GM18502 (cell line): ENCODE data around the gene CCDC33.
"Not testable (repeated sequence)": the region's sequence is repeated elsewhere in the genome, so short reads cannot be mapped to it uniquely, and the experiment has no call there.

Experiments used
- ATAC-seq: cut with Tn5 transposase; IDR thresholded peaks from one replicate; pipeline ENCODE4 v1.9.1; 2021; ENCODE audit warnings: mild to moderate bottlenecking; ENCODE audit not compliant: unreplicated experiment, poor library complexity

The CCDC33 gene

DNA sequence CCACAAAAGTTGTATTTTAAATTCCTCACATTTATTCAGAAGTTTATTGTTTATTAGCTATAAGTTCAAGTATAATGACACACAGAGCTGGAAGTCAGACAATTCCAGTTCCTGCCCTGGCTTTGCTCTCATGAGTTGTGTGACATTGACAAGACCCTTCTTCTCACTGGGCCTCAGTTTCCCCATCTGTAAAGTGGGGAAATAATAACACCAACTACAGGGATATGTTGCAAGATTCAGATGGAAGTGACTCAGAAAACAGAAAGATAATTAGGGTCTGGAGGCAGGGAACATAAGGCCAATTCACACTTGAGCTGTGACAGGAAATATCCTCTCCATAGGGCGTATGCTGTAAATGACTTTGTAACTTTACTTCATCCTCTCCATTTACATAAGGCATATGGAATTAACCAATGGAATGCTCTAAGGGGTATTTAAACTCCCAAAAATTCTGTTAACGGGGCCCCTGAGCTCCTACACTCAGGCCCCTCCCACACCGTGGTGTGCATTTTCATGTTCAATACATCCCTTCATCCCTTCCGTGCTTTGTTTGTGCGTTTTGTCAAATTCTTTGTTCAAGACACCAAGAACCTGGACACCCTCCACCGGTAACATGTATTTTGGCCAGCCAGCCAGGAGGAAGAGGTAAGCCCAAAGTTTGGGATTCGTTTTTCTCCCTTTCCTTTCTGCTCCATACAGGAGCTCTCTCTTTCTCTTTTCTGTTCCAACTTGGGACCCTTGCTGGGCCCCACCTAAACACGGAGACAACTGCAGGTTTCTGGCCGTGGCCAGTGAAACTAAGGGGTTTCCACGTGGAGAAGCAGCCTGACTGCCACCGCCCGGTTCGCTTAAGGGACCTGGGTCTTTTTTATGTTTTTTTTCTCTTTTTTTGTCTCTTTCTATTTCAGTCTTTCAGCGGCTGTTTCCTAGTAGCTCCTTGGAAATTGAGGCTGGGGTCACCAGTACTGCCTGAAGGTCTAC is 114.5 kb downstream of the CCDC33 start:
- ATAC-seq, result no peak

DNA sequence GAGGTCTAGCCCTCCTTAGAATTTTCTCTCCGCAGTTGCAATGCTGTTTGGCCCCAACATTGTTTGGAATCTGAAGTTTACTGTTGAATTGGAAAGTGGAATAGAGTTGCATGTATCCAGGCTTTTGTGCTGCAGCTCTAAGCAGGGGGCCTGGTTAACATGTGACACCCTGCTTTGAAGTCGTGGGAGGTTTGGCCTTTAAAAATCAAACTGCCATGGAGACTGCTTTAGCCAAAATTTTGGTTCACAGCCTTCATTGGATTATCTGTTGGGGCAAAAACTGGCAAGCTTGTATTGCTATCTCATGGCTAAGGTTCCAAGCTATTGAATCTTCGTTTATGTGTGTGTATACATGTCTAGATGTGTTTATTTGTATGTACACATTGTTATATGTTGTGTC is 115.5 kb downstream of the CCDC33 start:
- no peak for ATAC-seq

DNA sequence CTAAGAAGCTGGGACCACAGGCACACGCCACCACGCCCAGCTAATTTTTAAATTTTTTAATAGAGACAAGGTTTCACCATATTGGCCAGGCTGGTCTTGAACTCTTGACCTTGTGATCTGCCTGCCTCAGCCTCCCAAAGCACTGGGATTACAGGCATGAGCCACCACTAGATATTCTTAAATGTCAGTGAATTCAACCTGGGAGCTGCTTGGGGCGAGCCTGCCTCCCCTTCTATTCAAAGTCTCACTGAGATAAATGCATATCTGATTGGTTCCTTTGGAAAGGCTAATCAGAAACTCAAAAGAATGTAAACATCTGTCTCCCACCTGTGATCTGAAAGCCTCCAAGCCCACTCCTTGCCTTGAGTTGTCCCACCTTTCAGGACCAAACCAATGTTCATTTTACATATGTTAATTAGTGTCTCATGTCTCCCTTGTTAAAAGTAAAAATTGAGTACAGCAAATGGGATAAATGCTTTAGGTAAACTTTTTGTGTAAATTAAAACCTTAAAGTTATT is 116.3 kb downstream of the CCDC33 start:
- ATAC-seq, result no peak

DNA sequence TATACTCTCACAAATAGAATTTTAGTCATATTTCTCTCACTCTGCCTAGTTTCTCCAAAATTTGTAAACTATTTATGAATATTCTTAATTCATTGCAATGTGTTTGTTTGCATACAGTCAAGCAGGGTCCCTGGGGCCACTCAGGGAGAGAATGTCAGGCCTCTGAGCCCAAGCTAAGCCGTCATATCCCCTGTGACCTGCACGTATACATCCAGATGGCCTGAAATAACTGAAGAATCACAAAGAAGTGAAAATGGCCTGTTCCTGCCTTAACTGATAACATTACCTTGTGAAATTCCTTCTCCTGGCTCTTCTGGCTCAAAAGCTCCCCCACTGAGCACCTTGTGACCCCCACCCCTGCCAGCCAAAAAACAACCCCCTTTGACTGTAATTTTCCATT is 117.9 kb downstream of the CCDC33 start:
- ATAC-seq, result not testable (repeated sequence)

DNA sequence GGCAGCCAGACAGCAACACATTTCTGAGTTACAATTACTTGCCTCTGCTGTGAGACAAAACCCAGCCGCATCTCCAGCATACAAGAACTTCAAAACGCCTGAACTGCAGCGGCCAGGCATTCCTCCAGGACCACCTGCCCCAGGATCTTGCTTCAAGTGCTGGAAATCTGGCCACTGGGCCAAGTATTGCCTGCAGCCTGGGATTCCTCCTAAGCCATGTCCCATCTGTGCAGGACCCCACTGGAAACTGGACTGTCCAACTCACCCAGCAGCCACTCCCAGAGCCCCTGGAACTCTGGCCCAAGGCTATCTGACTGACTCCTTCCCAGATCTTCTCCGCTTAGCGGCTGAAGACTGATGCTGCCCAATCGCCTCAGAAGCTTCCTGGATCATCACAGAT is 119.9 kb downstream of the CCDC33 start:
- not testable (repeated sequence) for ATAC-seq

DNA sequence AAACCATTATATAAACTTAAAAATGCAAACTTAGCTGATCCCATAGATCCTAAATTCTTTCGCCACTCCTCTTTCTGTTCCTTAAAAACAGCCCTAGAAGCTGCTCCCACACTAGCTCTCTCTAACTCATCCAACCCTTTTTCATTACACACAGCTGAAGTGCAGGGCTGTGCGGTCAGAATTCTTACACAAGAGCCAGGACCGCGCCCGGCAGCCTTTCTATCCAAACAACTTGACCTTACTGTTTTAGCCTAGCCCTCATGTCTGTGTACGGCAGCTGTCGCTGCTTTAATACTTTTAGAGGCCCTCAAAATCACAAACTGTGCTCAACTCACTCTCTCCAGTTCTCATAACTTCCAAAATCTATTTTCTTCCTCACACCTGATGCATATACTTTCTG is 121.4 kb downstream of the CCDC33 start:
- not testable (repeated sequence) for ATAC-seq

DNA sequence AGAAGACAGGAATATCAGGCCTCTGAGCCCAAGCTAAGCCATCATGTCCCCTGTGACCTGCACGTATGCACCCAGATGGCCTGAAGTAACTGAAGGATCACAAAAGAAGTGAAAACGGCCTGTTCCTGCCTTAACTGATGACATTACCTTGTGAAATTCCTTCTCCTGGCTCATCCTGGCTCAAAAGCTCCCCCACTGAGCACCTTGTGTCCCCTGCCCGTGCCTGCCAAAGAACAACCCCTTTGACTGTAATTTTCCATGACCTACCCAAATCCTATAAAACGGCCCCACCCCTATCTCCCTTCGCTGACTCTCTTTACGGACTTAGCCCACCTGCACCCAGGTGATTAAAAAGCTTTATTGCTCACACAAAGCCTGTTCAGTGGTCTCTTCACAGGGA is 123.2 kb downstream of the CCDC33 start:
- ATAC-seq, result not testable (repeated sequence)

DNA sequence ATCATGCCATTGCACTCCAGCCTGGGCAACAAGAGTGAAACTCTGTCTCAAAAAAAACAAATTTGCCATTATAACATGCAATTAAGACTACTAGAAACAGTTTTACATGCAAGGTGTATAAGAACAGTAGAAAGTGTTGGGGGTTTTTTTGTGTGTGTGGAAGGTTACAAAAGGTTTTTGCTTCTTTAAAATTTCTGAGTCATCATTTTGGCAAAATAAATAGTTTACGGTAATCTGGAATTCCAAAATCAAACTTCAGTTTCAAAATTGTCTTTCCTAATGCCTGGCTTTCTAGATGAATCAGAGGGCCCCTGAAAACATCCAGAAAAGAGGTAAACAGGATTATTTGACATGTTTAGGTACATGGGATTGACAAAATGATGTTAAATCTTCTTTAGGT is 124.7 kb downstream of the CCDC33 start:
- ATAC-seq, result not testable (repeated sequence)

DNA sequence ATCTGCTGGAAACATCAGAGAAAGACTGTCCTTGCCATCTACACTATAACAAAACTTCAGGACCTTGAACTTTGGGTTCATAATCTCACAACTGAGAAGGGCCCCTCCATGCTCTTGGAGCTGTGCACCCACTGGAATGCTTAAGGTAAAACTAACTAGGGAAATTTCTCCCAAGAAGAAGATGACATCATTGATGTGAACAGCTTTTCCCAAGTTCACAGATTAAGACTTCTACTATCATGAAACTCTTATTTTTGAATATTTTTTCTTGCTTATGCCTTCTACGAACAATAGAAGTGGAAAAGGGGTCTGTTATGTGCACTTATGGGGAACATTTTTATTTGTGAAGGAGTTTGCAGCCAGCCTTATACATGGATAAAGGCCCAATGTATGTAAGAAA is 126.4 kb downstream of the CCDC33 start:
- no peak for ATAC-seq

DNA sequence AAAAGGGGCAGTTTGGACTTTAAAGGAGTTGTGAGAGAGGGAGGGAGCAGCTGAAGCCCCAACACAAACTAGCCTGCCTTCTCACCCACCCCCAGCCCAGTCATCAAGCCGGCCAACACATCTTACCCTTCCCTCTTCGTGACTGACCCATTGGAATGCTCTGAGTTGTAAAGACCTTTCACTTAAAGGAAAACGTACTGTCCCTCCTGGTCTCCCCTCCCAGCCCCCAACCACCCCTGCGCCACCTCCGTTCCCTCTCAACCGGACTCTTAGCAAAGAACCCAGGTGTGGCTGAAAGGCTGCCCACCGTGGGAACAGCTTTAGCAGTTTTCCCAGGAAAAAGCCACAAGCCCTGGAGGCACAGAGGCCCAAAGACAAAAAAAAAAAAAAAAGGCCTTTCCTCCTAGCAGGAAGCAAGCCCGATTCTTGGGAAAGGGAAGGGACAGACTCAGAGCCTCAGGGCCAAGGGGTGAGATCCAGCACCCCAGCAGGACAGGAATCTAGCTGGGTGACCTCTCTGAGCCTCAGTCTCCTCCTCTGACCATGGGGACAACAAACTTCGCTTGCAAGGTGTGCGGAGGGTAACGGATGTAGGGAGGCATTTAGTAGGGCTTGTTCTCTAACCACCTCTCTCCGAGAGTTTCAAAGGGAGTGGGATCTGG is 128.9 kb downstream of the CCDC33 start:
- ATAC-seq, result no peak

DNA sequence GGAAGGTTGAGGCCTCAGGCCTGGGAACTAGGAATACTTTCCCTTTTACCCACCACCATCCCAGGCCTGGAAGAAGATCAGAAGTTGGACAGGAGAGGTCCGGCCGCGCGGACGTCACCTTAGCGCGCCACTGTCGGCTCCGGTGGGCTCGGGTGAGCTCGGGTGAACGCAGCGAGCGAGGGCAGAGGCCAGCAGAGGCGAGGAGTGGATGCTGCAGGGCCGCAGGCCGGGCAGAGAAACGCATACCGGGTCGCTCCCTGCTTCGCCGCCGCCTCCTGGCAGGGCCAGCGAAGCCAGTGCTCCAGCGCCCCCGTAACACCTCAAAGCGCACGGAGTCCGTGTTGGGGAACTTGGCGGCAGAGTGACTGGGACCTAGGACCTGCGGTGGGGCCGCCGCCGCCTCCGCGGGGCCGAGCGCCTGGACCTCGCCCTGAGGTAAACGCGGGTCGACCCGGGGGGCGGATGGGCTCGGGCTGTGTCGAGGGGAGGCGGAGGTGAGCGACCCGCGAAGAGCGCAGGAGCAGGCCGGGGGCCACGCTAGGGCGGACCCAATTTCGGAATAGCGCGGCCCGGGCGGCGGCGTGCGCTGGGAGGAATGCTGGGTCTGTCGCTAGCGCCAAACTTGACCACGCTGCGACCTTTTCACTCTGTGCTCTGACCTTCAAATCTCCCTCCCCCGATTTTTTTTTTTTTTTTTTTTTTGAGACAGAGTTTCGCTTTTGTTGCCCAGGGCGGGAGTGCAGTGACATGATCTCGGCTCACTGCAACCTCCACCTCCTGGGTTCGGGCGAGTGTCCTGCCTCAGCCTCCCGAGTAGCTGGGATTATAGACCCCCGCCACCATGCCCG is 129.7 kb downstream of the CCDC33 start:
- no peak for ATAC-seq

DNA sequence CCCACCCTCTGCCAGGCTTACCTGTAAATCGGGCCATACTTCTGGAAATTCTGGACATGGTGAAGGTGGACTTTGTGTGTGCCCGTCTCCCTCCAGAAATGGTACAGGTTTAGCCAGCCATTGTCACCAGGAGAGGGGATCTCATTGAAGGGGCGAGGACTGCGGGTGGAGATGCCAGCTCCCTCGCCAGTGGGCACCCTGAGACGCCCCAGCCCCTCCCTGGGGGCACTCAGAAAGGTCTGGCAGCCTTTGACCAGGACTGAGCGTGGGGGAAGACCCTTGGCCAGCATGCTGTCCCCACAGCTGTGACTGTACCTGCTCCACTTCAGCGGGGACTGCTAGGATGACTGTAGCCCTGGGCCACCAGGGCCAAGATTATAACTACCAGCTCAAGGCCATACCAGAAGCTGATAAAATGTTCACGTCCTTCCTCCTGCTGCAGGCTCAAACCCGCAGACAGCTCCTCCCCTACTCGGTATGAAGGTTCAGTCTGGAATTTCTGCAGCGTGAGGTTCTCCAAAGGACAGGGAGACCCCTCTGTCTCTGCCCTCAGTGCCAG is 131.2 kb downstream of the CCDC33 start, which contains the start of gene CYP11A1:
Gene CYP11A1 (minus strand): TSS at position 351 of the 559 bp plus-strand sequence. CDS start 61 bp downstream, at position 290.
- no peak for ATAC-seq

DNA sequence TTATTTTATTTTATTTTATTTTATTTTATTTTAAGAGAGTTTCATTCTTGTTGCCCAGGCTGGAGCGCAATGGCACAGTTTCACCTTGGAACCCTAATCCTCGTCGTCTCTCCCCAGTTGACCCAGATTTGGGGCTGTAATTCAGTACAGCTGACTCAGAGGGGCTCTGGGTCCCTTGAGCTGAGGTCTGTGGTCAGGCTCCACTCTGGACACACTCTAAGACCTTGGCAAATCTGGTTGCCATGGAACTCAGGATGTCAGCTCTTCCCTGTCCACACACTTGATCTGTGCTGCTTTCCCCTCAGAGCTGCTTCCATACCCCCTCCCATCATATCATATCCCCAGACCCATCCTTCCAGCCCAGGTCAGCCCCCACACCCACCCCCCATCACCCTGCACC is 132.0 kb downstream of the CCDC33 start:
- no peak for ATAC-seq

DNA sequence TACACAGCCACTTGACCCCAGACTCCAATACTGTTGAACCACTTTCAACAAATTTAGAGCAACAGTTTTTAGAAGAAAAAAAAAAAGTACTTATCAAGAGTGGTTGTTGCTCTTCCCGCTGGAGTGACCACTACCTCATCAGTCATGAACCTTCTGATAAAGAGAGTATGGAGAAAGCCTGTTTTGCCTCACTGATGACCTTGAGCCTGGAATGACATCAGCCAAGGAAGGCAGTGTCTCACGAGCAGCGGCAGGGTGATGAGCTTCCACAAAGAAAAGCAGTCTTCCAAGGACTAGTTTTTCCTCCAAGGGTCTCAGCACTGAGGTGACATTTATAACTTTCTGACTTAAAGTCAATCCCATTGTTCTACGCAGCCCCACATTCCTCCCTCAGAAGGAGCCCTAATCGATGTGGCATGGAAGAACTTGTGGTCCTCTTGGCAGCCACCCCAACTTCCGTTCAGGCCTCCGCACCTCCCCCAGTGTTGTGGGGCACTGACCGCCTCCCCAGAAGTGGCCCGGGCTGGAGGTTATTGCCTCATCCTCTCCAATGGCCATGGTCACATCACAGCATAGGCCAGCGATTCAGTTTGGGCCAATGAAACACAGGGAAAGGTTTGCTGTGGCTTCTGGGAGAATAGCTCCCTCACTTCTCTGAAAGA is 133.1 kb downstream of the CCDC33 start:
- no peak for ATAC-seq

DNA sequence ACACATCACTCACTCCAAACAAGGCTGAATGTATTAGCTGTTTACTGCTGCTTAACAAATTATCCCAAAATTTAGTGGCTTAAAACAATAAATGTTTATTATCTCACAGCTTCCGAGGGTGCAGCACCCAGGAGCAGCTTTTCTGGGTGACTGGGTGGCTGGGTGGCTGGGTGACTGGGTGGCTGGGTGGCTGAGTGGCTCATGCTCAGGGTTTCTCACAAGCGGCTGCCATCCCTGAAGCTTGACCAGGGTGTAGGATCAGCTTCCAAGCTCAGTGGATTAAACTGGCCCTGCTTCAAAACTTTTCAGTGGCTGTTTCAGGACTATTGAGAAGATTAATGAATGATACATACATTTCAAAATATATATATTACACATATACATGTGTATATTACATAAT is 133.6 kb downstream of the CCDC33 start:
- no peak for ATAC-seq

DNA sequence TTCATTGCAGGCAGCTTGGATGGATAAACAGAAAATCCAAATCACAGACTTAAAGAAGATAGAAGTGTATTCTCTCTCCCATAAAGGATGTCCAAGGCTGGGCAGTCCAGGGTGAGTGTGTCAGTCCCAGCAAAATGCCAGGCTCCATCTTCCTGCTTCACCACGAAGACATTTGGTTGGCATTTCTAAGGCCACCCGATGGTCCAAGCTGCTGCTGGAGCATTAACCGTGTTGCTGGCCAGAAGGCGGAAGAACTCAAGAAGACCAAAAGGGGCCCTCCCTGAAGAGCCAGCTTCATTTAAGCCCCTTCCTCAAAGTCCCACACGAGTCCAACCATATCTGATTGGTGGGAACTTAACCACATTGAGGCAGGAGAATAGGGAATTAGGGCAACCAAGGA is 134.3 kb downstream of the CCDC33 start:
- no peak for ATAC-seq

DNA sequence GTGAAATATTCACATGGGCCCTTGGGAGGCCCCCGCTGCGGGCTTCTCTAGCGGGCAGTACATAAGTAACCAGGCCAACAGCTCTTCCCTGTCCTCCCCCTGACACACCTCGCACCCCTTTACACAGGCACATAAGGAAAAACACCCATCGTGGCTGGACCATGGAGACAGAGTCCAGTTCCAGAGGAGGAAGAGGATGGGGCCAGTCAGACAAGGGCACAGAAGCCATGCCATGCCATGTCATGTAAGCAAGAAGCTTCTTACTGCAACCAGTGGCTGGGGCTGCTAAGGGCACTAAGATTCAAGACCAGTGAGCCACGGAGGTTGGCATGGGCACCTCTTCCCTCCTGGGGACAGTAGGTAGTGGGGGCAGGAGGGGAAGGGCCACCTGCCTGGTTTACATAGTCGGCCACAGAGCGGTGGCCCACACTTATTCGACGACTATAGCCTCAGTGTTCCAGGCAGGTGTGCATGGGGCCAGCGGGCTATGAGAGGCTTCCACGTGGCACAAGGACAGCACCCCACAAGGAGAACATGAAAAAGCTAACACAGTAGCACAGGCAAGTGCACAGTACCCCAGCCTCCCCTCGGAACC is 137.0 kb downstream of the CCDC33 start:
- no peak for ATAC-seq

DNA sequence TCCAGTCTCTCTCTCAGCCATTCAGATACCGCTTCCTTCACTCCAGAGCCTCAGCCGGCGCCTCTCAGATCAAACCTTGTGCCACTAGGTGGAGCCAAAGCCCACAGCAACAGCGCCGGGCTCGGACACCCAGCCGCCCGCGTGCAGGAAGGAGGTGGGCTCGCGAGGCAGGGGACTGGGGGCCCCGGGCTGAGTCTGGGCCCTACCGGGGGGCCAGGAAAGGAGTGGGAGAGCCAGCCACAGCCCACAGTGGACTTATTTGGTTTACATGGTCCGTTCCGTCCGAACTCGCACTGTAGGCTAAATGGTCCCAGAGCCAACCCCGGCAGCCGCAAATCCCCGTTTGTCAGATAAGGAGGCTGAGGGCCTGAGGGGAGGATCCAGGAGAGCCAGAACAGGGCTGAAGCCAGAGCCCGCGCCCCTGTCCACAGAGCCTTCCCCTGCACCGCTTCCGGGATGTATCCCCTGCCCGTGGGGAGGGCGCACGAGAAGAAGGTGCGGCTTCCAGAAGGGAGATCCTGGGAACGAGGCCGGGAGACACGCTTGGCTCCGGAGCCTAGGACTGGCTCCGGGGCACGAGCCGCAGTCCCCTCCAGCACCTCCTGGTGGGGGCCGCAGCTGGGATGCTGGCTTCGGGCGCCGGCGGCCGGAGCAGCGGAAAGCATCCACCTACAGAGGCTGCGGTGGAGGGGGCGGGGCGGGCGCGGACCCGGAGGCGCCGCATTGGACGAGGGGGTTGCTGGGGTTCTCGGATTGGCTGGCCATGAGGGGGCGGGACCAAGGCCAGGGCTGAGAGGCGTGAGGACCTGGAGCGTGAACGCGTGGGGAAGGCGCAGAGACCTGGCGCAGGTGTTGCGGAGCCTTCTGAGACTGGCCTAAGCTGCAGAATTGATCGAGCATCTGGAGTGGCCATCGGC is 137.9 kb downstream of the CCDC33 start:
- ATAC-seq, result peak; percentile 65
